ENCODE measurements around the gene CACNA1S.

CACNA1S gene

DNA sequence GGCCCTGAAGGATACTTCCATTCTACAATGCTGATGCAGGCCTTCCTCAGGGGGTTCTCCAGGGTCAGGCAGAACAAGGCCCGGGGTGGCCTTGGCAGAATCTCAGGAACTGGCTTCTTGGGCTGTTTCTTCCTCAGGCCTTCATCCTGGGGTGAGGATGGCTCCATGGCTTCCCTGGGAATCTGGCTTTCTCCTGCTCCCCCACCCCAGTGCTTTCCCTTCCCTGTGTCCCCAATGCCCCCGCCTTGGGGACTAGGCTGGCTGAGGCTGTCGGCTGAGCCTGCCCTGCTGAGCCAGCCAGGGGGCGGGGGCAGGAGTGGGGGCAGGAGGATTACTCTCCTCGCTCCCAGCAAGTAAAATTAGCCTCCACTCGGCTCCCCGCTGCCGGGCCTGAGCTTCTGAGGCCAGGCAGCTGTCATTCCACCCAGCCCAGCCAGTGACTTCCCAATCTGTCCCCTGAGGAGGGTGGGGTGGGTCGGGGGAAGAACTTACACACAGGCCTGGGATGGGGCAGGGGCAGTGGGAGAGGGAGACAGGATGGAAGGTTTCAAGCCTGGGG is at the start of gene CACNA1S:
TSS of gene CACNA1S (minus strand) at position 254 of the 559 bp plus-strand sequence. CDS start at position 167, 87 bp downstream.
- DNase-seq (ENCODE audit: low read depth in 1 of 2, low spot score in 1 of 2) = no peak

DNA sequence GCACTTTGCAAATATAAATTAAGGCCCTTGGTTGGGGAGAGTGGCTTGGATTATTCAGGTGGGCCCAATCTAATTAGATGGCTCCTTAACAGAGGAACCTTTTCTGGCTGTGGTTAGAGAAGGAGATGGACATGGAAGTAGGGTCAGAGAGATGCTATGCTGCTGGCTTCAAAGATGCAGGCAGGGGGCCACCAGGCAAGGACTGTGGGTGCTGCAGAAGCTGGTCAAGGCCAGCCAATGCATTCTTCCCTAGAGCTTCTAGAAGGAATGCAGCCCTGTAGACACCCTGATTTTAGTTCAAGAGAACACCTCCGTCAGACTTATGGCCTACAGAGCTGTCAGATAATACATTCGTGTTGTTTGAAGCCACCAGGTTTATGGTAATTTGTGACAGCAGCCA is 45.7 kb upstream of the CACNA1S start:
- no peak for DNase-seq (ENCODE audit: low read depth in 1 of 2, low spot score in 1 of 2)

DNA sequence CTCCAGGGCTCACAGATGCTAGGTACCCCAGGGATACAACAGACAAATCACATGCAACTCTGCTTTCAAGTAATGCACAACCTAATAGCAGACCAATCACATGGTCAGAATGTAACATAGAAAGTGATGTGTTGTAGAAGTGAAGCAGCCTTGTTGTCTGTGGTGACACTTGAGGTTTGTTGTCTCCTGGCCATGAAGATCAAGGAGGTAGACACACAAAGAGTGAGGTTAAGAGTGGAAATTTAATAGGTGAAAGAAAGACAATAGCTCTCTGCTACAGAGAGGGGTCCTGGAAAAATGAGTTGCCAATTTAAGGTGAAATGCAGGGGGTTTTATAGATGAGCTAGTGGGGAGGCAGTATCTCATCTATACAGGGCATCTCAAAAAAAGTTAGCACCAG is 44.6 kb upstream of the CACNA1S start:
- DNase-seq (ENCODE audit: low read depth in 1 of 2, low spot score in 1 of 2) = no peak

DNA sequence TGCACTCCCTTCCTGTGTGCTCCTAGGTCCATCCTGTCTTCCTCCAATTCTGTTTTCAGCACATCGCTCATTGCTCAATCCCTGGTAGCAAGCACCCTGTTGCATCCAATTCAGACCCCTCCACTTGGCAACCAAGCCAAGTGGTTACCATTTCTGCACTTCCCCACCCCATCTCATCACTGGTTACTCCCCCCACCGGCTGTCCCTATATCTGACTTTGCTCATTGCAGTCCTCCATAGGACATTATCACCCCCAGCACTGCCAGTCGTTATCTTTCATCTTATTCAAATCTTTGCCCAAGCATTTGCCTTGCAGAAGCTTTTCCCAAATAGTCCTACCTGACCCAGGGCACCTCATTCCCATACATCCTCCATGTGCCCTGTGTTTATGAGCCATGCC is 44.1 kb upstream of the CACNA1S start:
- no peak for DNase-seq (ENCODE audit: low read depth in 1 of 2, low spot score in 1 of 2)

DNA sequence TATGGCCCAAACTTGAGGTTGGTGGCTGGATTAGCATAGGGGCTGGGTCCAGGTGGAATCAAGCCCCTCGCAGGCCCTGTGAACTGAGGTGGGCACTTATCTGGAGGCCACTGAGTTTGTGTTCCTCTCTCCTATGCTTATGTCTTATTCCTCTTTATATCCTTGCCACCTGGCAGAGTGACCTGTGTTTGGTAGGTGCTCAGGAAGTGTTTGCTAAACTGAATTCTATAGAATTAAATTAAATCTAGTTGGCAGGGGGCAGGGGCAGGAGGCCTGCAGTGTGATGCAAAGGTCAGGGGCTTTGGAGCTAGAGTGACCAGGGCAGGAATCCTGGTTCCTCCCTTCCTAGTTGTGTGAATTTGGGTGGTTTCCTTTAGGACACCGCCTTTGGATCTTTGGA is 43.1 kb upstream of the CACNA1S start:
- DNase-seq (ENCODE audit: low read depth in 1 of 2, low spot score in 1 of 2) = no peak

DNA sequence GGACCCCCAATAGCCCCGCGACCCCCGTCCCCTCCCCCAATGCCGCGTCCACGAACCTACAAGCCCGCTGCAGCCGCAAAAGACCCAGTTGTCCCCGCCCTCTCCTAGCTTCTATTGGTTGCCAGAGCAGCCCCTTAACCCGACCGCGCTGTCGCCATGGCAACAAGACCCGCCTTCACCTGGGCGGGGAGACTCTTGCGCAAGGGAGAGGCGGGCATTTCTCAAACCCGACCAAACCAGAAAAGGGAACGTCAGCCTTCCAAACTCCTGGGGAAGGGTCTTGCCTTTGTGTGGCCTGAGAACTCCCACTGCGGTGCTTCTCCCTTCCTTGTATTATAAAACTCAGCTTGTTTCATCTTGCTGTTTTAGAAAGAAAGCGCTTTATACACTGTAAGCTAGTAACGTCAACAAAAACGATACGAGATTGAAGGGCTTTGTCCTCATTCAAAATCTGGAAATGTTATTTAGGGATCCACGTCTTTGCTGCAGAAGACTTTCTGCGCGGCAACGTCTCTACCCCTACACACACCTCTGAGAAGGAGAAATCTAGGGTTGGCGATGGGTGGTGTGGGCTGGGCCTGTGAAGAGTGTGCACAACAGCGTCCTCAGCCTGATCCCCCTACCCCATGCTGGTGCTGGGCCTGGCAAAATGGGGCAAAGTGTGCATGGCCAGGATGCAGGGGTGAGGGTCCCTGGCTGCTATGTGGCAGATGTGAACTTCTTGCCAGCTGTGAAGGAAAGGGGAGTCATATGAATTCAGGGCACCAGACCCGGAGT is 42.4 kb upstream of the CACNA1S start, which contains the start of gene TMEM9:
TSS of gene TMEM9 (minus strand) at position 86 of the 777 bp plus-strand sequence. CDS start 551 bp downstream, outside the sequence.
- peak; percentile 98 to 99 for DNase-seq (ENCODE audit: low read depth in 1 of 2, low spot score in 1 of 2)

DNA sequence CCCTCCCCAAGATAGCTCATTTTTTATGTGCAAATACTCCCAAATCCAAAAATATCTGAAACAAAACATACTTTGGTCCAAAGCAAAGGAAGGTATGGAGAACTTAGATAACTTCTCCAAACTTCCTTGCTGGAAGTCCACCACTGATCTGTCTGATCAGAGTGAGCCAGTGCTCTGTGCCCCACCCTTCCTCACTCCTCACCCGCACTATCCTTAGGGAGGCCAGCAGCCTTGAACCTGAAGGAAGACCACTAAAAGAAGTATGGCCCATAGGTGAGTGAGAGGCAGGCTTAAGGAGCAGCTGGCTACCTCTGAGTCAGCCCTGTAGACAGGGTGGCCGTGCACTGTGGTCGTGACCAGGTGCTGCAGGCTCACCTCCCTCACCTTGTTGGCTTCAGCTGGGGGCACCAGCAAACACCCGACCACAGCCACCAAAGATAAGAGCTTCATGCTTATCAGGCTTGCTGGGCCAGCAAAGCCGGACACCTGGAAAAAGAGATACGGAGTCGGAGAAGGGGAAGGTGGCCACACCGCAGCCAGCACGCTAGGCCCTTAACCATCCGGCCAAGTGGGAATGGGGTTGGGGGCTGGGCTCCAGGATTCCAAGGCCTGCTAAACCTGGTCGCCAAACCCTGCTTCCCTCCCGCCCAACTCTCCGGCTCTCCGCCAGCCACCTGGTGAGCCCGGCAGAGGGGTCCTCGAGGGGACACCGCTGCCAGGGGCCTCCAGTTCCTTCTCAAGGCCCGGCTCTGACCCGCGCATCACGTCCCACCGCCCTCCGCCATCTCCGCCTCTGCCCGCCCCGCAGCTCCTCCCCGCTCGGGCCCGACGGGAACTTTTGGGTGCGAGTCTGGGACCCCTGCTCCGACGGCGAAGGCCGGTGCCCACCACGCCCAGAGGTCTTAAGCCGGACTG is 41.5 kb upstream of the CACNA1S start:
- no peak for DNase-seq (ENCODE audit: low read depth in 1 of 2, low spot score in 1 of 2)

DNA sequence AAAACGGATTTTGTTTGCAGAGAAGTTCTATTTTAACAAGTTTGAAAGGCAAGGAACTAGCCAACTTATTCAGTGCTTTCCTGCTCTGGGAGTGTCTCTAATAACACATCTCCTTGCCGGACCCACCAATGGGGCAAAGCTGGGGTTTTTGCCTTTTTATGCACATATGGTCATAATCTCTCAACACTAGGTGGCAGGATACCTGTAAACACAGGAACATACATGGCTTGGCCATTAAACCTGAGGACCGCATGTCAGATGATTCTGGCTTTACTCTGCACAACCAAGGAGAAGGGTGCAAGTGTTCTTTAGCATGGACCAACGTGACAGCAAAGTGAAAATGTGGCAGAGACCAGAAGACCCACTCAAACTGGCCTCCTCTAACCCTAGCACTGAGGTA is 37.2 kb upstream of the CACNA1S start:
- no peak for DNase-seq (ENCODE audit: low read depth in 1 of 2, low spot score in 1 of 2)

DNA sequence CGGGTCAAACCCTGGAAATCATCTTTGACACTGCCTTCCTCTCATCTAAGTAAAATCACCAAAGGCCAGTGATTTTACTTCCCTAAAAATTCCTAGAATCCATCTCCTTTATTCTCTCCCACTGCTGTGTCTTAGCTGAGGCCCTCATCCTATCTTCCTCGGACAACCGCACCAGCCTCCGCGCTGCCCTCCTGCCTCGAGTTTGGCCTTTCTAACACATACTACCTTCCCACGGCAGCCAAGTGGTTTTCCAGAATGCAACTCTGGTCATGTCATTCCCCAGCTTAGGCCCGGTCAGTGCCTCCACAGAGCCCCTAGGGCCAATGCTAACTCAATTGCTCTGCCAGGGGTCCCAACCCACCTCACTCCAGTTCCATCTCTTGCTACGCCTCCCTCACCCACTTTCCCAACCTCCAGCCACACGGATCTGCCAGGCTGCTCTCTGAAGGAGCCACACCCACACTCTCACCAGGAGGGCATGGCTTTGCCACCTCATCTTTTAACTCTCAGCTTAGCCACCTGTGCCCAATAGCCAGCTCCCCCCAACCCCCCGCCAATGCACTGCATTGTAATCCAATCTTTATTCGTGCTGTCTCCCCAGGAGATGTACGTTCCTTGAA is 35.3 kb upstream of the CACNA1S start:
- DNase-seq (ENCODE audit: low read depth in 1 of 2, low spot score in 1 of 2) = no peak

DNA sequence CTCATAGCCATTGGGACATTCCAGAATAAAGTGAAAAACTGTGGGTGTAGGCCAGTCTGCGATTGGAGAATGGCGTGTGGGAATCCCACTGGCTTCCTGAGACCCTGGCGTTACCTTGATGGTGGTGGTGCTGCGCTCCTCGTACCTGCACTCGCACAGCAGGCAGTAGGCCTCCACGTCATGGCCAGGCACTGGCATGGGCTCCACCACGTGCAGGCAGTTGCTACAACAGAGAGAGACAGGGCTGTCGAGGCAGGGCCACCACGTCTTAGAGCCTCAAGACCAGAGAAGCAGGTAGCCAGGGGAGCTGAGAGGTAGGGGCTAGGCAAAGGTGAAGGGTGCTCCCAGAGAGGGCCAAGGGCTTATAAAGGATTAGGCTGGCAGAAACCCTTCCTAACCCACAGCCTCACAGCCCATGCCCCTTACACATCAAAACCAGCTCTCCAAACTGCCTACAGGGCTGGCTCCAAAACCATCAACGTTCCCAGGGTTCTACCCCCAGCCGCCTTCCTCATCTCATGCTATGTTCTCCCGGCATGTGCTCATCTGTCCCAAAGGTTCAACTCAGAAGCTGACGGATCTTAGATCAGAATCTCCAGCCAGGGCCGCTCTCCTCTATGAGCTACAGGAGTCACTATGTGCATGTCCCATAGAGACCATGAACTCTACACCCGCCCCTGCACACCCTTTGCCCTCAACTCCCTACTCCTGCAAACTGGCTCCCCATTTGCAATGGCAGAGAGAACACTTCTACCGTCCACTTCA is 34.6 kb upstream of the CACNA1S start:
- no peak for DNase-seq (ENCODE audit: low read depth in 1 of 2, low spot score in 1 of 2)

DNA sequence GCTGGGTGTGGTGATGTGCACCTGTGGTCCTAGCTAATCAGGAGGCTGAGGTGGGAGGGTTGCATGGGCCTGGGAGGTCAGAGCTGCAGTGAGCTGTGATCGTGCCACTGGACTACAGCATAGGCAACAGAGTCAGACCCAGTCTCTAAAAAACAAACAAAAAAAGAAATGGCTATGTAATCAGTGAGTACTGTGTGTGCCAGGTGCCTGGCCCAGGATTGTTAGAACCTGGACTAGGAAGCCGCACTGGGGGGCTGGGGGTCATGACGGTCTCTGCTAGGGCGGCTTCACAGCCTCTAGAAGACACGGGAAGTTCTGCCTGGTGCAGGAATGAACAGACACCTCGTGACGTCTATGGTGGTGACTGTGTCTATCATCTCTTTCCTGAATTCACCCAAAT is 33.6 kb upstream of the CACNA1S start:
- no peak for DNase-seq (ENCODE audit: low read depth in 1 of 2, low spot score in 1 of 2)

DNA sequence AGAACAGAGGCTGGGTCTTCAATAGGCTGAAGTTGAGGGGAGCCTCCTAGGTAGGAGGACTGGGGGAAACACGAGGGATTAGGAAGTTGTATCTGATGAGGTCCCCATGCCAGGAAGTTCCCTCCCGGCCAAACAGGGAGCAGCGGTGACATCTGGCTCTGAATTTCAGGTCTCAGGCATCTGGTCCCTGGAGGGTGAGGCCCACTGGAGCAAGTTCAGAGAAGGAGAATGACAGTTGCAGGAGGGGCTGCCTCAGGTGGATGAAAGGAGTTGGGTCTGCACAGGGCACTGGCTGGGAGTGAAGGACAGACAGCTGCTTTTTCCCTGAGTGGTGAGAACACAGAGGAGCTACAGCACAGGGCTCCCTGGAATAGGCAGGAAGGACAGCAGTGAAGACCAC is 32.9 kb upstream of the CACNA1S start:
- DNase-seq (ENCODE audit: low read depth in 1 of 2, low spot score in 1 of 2) = no peak

DNA sequence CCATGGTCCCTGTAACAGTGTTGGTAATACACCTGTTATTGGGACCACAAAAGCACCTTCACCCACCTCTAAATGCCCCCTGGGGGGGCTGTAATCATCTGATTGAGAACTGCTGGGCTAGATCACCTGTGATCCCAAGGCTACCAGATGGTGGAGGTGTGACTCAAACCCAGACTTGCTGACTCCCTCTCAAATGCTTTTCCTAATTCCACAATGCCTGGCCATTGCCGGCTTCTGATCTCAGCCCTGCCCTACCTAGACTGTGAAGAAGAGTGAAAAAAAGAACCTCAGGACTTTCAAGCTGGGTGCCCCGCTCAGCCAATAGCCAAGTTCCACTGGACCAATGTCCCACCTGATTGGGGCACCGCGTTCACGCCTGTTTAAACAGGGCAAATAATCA is 32.5 kb upstream of the CACNA1S start:
- DNase-seq (ENCODE audit: low read depth in 1 of 2, low spot score in 1 of 2) = no peak

DNA sequence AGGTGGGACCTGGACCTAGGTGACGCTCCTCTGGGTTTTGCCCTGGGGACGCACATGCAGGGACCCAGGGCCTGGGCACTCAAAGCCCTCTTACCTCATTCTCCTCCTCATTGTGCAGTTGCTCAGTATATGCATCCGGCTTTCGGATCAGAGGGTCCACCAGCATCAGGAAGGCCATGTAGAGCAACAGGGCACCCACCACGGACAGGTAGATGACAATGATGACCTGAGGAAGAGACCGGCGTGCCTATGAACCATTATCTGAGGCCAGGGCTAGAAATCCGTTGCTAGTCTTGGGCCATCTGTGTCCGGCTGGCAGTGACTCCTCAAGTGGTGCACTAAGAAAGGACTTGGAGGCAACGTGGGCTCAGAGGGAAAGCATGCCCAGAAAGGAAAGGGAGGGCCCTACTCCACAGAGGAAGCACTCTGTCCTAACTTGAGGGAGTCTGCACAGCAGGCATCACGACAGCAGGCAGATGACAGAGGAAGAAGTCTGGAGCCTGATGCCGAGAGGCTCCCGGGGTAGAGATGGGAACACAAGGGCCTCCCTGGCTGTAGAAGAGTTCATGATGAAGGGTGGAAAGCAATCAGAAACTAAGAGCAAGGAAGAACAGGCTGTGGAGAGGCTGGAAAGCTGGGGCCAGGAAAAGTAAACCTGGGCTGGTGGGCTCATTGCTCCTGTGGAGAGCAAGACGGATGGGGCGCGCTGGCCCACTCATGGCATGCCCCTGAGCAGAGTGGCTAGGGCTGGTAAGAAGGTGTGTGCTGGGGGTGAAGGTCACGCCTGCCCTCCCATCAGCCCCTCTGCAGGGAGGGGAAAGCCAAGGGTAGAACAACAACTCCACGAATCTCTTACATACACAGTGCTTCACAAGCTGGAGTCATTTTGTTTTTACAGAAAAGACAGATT is 31.8 kb upstream of the CACNA1S start:
- no peak for DNase-seq (ENCODE audit: low read depth in 1 of 2, low spot score in 1 of 2)

DNA sequence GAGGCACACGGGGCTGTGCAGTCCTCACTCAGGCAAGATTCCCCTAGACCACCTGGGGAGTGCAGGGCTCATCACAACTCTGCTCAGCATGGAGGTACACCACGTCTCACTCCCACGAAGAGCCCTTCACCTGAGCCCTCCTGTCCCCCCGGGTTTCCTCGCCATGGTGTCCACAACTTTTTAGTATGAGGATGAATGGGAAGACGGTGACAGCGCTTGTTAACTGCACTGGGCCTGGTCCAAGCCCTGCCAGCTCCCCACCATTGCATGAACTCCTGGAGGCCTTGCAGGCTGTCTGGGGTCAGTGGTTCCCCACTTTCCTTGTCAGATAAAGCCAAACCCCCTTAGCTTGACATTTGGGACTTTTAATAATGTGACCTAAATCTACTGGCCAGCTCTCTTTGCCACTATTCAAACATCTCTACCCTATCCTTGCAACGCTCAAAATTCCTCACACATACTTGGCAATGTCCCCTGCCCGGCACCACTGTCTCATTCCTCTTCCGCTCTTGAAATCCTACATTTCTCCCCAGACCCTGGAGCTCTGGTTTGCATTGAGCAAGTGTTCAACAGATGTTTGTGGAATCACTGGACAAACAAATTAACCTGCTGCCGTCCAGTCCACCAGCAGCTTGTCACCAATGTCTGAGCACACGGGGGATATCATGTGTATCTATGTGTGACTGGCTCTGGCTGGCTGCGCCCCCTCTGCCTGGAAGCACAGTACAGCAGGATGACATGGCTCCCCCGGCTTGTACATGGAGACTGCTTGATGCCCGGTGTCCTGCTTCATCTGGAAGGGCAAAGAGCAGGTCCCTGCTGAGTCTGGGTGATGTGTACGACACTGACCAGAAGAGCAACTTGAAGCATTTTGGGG is 30.9 kb upstream of the CACNA1S start:
- DNase-seq (ENCODE audit: low read depth in 1 of 2, low spot score in 1 of 2) = no peak

DNA sequence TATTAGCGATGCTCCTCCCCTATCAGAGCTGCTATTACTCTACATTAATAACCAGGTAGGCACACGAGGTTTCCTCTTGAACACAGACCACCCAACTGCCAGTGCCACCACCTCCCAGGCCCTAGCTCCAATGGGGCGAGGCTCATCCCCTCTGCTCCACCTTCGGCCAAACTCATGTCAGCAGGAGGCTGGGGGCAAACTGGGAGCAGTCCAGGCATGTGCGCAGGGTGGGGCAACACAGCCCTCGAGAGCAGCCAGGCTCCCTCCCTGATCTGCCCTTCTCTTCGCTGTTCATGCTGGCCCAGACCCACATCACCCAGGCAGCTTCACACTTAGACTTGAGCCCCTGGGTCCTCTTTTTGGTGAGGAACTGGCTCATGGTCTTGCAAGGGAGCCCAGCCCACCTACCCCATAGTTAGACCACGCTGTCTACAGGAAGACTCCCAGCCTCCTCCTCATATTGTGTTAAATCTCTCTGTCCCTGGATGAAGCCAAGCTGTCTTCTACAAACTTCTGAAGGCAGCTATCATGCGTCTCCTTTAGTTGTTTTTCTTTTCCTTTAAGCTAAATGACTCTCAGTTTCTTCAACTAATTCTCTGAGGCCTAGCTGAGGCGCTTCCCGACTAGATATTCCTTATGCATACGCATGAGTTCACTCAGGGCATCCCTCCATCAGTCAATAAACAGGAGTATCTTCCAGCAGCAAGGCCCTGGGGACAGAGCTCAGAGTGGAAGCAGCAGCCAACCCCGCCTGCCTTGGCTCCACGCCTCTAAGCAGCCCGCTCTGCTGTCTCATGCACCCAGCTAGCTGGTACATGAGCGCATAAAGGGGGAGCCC is 30.0 kb upstream of the CACNA1S start:
- DNase-seq (ENCODE audit: low read depth in 1 of 2, low spot score in 1 of 2) = no peak

DNA sequence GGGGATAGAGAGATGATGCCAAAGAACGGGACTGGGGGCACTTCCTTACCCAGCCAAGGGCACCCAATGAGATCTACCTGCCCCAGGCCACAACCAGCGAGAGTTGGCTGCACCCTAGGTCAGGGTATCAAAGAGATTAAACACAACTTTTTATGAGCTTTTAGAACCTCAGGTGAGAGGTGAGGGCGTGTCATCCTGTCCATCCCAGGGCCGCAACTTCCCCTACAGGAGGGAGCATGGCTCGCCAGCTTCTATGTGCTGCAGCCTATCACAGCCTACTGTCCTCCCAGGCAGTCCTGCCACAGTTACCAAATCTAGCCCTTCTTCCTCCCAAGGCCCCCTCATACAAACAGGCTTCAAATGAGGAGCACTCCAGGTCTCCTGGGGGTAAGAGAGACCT is 29.2 kb upstream of the CACNA1S start:
- no peak for DNase-seq (ENCODE audit: low read depth in 1 of 2, low spot score in 1 of 2)

DNA sequence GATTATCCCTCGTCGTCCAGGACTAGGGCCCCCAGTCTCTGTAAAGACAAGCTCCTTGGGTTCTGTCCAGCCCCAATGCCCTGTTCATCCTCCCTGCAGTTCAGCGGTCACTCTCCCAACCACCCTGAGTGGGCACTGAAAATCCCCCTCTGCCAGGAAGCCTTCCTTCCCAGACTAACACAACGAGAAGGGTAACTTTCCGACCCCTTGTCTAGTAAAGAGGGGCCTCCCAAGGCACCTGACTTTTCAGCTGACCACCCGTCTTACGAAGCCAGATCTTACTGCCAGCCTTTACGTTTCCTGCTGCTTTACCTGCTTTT is 28.7 kb upstream of the CACNA1S start:
- DNase-seq (ENCODE audit: low read depth in 1 of 2, low spot score in 1 of 2) = no peak

Measured in activated CD4-positive, alpha-beta T cell treated with anti-CD3 and anti-CD28 coated beads, Interleukin-2, amount 50 U/mL, for 24 hours (primary cell).